DMS153 treated with DMSO at 0.1 percent for 48 hours (cell line): ENCODE results near the gene TTC17.

Source experiments
- DNase-seq: peaks from one replicate; lab custom pipeline; 2025; ENCODE audit not compliant: unreplicated experiment; lab: John Stamatoyannopoulos, UW

Gene TTC17

GRCh38 chr11:43521471-43521870, 162.8 kb downstream of the TTC17 start:
- no peak for DNase-seq

GRCh38 chr11:43523632-43524031, 164.9 kb downstream of the TTC17 start:
- DNase-seq, result no peak

DNA sequence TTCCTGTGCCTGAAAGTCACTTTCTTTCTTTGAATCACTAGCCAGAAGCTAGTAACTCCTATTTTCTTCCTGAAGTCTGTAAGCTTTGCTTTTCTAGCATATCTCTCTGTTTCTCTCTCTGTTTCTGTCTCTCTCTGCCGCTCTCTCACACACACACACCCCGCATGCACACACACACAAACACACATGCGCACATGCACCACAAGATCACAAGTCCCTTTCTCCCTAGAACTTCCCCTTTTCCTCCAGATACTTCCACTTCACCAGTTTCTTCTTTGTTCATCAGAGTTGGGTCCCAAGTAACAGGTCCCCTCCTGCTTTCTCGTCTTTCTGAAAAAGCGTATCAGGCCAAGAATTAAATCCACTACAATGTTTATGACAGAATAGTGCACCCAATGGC, 173.3 kb downstream of the TTC17 start:
- DNase-seq, result no peak

DNA sequence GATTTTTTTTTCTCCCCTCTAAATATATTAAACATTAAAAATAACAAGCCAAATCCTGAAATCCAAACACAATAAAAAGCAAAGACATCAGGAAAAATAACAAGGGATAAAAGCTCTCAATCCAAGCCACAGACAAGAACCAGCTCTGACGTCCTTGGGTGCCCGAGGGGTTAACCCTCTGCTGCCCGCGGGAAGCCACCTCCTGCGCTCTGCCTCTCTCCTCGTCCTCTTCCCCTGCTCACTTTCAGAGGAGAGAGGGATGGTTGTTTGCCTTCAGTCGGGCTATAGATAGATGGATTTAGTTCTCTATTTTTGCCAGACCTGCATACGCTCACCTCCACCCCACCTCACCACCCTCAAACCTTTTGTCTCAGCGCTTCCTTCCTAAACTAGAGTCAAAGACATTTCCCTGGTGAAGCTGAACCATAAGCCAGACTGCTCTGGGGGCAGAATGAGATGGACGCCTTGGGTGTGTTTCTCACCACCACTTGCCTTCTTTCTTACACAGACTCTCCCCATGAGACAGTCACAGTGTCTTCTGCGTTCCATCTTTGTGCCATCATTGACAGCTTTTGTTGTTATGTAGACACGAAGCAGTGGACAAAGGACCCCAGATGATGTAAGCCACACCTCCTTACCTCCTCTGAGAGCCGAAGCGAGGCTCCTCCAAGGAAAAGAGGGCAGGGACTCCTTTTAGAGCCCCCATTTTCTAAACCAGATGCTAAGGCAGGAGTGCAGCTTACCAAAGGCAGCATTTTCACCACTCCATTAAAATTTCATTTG, 179.3 kb downstream of the TTC17 start:
- no peak for DNase-seq

GRCh38 chr11:43541993-43542392, 183.3 kb downstream of the TTC17 start:
- DNase-seq, result no peak

GRCh38 chr11:43542750-43543712, 184.3 kb downstream of the TTC17 start:
- no peak for DNase-seq
